ENCODE measurements around the gene CDH4.

GRCh38 chr20:61963149-61963548 is 711.1 kb downstream of the CDH4 start:
- TF ChIP-seq EGR1 (IDR thresholded peaks at IDR 0.05), result no peak
- no peak for TF ChIP-seq NFIC (IDR thresholded peaks at IDR 0.05)
- no peak for TF ChIP-seq EP300 (IDR thresholded peaks at IDR 0.05; ENCODE audit: borderline replicate concordance)
- no peak for TF ChIP-seq CREB1 (IDR thresholded peaks at IDR 0.05; ENCODE audit: low read depth)
- TF ChIP-seq CEBPB (IDR thresholded peaks at IDR 0.05), result no peak
- no peak for TF ChIP-seq MAX (IDR thresholded peaks at IDR 0.05)
- no peak for TF ChIP-seq REST (IDR thresholded peaks at IDR 0.05; ENCODE audit: low read depth)
- no peak for TF ChIP-seq ZBTB7A (IDR thresholded peaks at IDR 0.05; ENCODE audit: low read depth)
- TF ChIP-seq YY1 (IDR thresholded peaks at IDR 0.05; ENCODE audit: low read depth), result no peak
- TF ChIP-seq FOXM1 (IDR thresholded peaks at IDR 0.05; ENCODE audit: borderline replicate concordance, low read depth), result no peak
- TF ChIP-seq TEAD4 (IDR thresholded peaks at IDR 0.05), result no peak
- no peak for TF ChIP-seq USF1 (IDR thresholded peaks at IDR 0.05)

Data from Ishikawa (cell line).